Measurements from ENCODE around the gene NCSTN.
"Not testable (repeated sequence)": the region's sequence is repeated elsewhere in the genome, so short reads cannot be mapped to it uniquely, and the experiment has no call there.

NCSTN gene

GRCh38 chr1:160374306-160375110 lies 31.3 kb downstream of the NCSTN start:
- Histone ChIP-seq H3K4me1 (no peaks in the 10 kb centered on the region), H2AFZ (no peak overlapping the region), H3K4me2 (ENCODE audit: low read length) (no peak overlapping the region), H3K27ac (no peak overlapping the region), H3K9ac (no peak overlapping the region), H3K79me2 (no peaks in the 10 kb centered on the region), H3K36me3 (ENCODE audit: control insufficient read depth, insufficient read depth, low read length) (no peaks in the 10 kb centered on the region), H3K27me3 (ENCODE audit: control insufficient read depth, insufficient read depth, low read length) (no peaks in the 10 kb centered on the region), H3K9me3 (ENCODE audit: control insufficient read depth, low read length) (no peaks in the 10 kb centered on the region), H3K4me3 (ENCODE audit: low read depth, low read length) (no peak overlapping the region)
- TF ChIP-seq CTCF (IDR thresholded peaks at IDR 0.05) = no peak

- Histone ChIP-seq H3K27ac (no peak overlapping the region), H3K4me3 (ENCODE audit: low read depth, low read length) (no peak overlapping the region), H2AFZ (peak overlapping the region; percentile 69)
These were observed 32.8 kb downstream of the NCSTN start for GRCh38 chr1:160375788-160376524.

GRCh38 chr1:160376525-160377131 lies 33.4 kb downstream of the NCSTN start:
- H3K27me3 ChIP-seq (ENCODE audit: control insufficient read depth, insufficient read depth, low read length) = no peaks in the 10 kb centered on the region
- peak overlapping the region; percentile 69 for H2AFZ ChIP-seq
- H3K36me3 ChIP-seq (ENCODE audit: control insufficient read depth, insufficient read depth, low read length) = no peaks in the 10 kb centered on the region
- H3K27ac ChIP-seq = no peak overlapping the region
- no peaks in the 10 kb centered on the region for H3K4me1 ChIP-seq
- peak; percentile 73 for TF ChIP-seq CTCF (IDR thresholded peaks at IDR 0.05)
- no peak overlapping the region for H3K4me3 ChIP-seq (ENCODE audit: low read depth, low read length)
- no peaks in the 10 kb centered on the region for H3K9me3 ChIP-seq (ENCODE audit: control insufficient read depth, low read length)
- no peaks in the 10 kb centered on the region for H3K79me2 ChIP-seq
- H3K9ac ChIP-seq = no peak overlapping the region
- H3K4me2 ChIP-seq (ENCODE audit: low read length) = no peak overlapping the region

More at GRCh38 chr1:160375788-160376524, 32.8 kb downstream of the NCSTN start:
- Histone ChIP-seq H3K36me3 (ENCODE audit: control insufficient read depth, insufficient read depth, low read length) (no peaks in the 10 kb centered on the region), H3K9ac (no peak overlapping the region), H3K4me1 (no peaks in the 10 kb centered on the region), H3K27me3 (ENCODE audit: control insufficient read depth, insufficient read depth, low read length) (no peaks in the 10 kb centered on the region), H3K9me3 (ENCODE audit: control insufficient read depth, low read length) (no peaks in the 10 kb centered on the region), H3K79me2 (no peaks in the 10 kb centered on the region), H3K4me2 (ENCODE audit: low read length) (no peak overlapping the region)
- no peak for TF ChIP-seq CTCF (IDR thresholded peaks at IDR 0.05)

GRCh38 chr1:160377585-160378206 lies 34.5 kb downstream of the NCSTN start:
- H3K4me1 ChIP-seq = no peaks in the 10 kb centered on the region
- H3K79me2 ChIP-seq = no peaks in the 10 kb centered on the region
- H3K4me2 ChIP-seq (ENCODE audit: low read length) = no peak overlapping the region
- no peaks in the 10 kb centered on the region for H3K36me3 ChIP-seq (ENCODE audit: control insufficient read depth, insufficient read depth, low read length)
- no peaks in the 10 kb centered on the region for H3K27me3 ChIP-seq (ENCODE audit: control insufficient read depth, insufficient read depth, low read length)
- TF ChIP-seq CTCF (IDR thresholded peaks at IDR 0.05) = no peak
- H3K27ac ChIP-seq = no peak overlapping the region
- H2AFZ ChIP-seq = no peak overlapping the region
- H3K4me3 ChIP-seq (ENCODE audit: low read depth, low read length) = no peak overlapping the region
- H3K9me3 ChIP-seq (ENCODE audit: control insufficient read depth, low read length) = no peaks in the 10 kb centered on the region
- no peak overlapping the region for H3K9ac ChIP-seq

- not testable (repeated sequence) for H3K27me3 ChIP-seq (ENCODE audit: control insufficient read depth, insufficient read depth, low read length); H3K27ac ChIP-seq
These were observed 41.6 kb downstream of the NCSTN start for GRCh38 chr1:160384812-160385211.

GRCh38 chr1:160388406-160388805 lies 45.2 kb downstream of the NCSTN start:
- H3K4me2 ChIP-seq (ENCODE audit: low read length); H3K27ac ChIP-seq; H3K9me3 ChIP-seq (ENCODE audit: control insufficient read depth, low read length); H3K4me3 ChIP-seq (ENCODE audit: low read depth, low read length); H3K27me3 ChIP-seq (ENCODE audit: control insufficient read depth, insufficient read depth, low read length); H3K9ac ChIP-seq; H2AFZ ChIP-seq; H3K4me1 ChIP-seq; H3K79me2 ChIP-seq; H3K36me3 ChIP-seq (ENCODE audit: control insufficient read depth, insufficient read depth, low read length): not testable (repeated sequence)

More at GRCh38 chr1:160384812-160385211, 41.6 kb downstream of the NCSTN start:
- not testable (repeated sequence) for H3K9ac ChIP-seq; H3K9me3 ChIP-seq (ENCODE audit: control insufficient read depth, low read length); H3K4me3 ChIP-seq (ENCODE audit: low read depth, low read length); H3K79me2 ChIP-seq; H3K4me1 ChIP-seq; H2AFZ ChIP-seq; H3K4me2 ChIP-seq (ENCODE audit: low read length); H3K36me3 ChIP-seq (ENCODE audit: control insufficient read depth, insufficient read depth, low read length)
